Prostate gland (tissue), 2 donors: ENCODE measurements around the gene SOBP.

Source experiments
- POLR2AphosphoS5 ChIP-seq: sonication (generic); formaldehyde crosslinking; IDR thresholded peaks from one replicate; pipeline ENCODE4 v1.6.1; 2017; ENCODE audit warnings: antibody characterized with exemption
- TF ChIP-seq, protein P1 (sequence below), 4 experiments: fragments of 200-600 bp in 2 of 4; fragments of 450-650 bp in 2 of 4; sonication (generic) in 2 of 4; IDR thresholded peaks; 1 replicate in 3 of 4; 2 replicates in 1 of 4; pipeline ENCODE4 v1.5.1; 2016 to 2019; ENCODE audit warnings: antibody characterized with exemption in 4 of 4, mild to moderate bottlenecking in 2 of 4, moderate library complexity in 2 of 4

DNA sequence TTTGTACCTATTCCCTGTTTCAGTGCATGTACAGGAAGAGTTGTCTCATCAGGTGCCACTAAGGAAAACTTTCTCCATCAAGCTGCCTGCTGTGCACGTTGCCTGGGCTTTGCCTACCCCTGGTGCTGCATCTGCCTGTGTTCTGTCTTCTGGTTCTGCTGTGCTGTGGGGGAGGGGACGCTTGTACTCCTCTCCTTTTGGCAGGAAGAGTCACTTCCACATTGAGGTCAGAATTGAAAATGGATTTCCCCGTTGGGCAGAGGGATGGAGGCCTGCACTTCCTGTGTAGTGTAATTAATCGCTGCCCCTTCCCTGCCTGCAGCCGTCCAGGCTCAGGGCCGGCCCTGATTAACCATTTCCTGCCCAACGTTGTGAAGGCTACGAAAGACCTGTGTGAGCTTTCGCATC, 180.9 kb downstream of the SOBP start:
- TF ChIP-seq, protein P1, sequence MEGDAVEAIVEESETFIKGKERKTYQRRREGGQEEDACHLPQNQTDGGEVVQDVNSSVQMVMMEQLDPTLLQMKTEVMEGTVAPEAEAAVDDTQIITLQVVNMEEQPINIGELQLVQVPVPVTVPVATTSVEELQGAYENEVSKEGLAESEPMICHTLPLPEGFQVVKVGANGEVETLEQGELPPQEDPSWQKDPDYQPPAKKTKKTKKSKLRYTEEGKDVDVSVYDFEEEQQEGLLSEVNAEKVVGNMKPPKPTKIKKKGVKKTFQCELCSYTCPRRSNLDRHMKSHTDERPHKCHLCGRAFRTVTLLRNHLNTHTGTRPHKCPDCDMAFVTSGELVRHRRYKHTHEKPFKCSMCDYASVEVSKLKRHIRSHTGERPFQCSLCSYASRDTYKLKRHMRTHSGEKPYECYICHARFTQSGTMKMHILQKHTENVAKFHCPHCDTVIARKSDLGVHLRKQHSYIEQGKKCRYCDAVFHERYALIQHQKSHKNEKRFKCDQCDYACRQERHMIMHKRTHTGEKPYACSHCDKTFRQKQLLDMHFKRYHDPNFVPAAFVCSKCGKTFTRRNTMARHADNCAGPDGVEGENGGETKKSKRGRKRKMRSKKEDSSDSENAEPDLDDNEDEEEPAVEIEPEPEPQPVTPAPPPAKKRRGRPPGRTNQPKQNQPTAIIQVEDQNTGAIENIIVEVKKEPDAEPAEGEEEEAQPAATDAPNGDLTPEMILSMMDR (IDR thresholded peaks at IDR 0.05) = no peak
- no peak for TF ChIP-seq POLR2AphosphoS5
